LNCAP (cell line): ENCODE data around the gene NRP2.

Experiments
- CTCF ChIP-seq: fragments of 450-650 bp; IDR thresholded peaks from 2 replicates; pipeline ENCODE4 v1.5.1; 2017; ENCODE audit warnings: mild to moderate bottlenecking

The NRP2 gene

GRCh38 chr2:205655779-205656456 is 26.4 kb upstream of the NRP2 start:
- TF ChIP-seq CTCF: no peak

- no peak for TF ChIP-seq CTCF
Observed at GRCh38 chr2:205656461-205656860, 25.8 kb upstream of the NRP2 start.

- TF ChIP-seq CTCF: no peak
Observed at GRCh38 chr2:205656941-205657340, 25.4 kb upstream of the NRP2 start.

- TF ChIP-seq CTCF: no peak
Observed at GRCh38 chr2:205657579-205657978, 24.7 kb upstream of the NRP2 start.

GRCh38 chr2:205658068-205658467 is 24.2 kb upstream of the NRP2 start:
- TF ChIP-seq CTCF: no peak

- TF ChIP-seq CTCF: no peak
Observed at GRCh38 chr2:205658572-205658971, 23.7 kb upstream of the NRP2 start.

GRCh38 chr2:205659922-205660321 is 22.4 kb upstream of the NRP2 start:
- TF ChIP-seq CTCF: no peak
